ENCODE data around the gene ZBTB7C. TPM values are rescaled to one million over a fixed set of nuclear protein-coding genes. Genes with fewer than 3 reads are reported as not detected.

ZBTB7C gene
- total and polyA plus RNA-seq, 10 of the 15 experiments (the other 5 are each of a cell fraction or from before 2014, with no cell fraction given): under 0.01 to 0.08 (median 0.01) TPM; not detected in 7

DNA sequence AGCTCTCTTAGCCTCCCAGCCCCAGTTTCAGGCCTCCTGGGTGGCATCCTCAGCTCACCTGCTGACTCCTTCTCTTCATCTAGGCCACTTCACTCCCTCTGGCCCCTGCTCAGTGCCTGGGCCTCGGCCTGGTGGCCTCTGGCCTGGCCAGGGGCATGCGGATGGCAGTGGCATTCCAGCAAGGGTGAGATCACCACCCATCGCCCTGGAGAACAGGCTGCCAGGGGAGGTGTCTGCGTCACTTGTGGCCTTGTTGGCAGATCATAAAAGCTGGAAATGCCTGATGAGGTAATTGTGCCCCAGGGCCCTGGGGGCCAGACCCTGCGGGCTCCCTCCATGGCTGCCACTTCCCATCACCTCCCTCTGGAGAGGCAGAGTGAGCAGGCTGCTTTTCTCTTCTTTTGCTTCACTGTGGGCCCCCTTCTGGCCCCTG is 406.2 kb downstream of the ZBTB7C start:
- no peaks in the 10 kb centered on the region for H3K36me3 ChIP-seq (ENCODE audit: control insufficient read depth in 2 of 2, insufficient read depth in 2 of 2, low read length in 1 of 2)
- H3K9me3 ChIP-seq (replicated peaks; ENCODE audit: control insufficient read depth, insufficient read depth, low read length): no peaks in the 10 kb centered on the region
- CTCF ChIA-PET: interaction anchor here (2.4 kb wide), 1 partner anchor 228 kb away, joined by 5 read pairs; no protein-coding TSS in a partner anchor
- H3K9ac ChIP-seq (ENCODE audit: control insufficient read depth, insufficient read depth, low read length): no peak overlapping the region
- no peak overlapping the region for H3K4me3 ChIP-seq
- H3K27me3 ChIP-seq (replicated peaks in 1 of 2; ENCODE audit: control insufficient read depth in 2 of 2, insufficient read depth in 2 of 2, low read length in 1 of 2): peaks cover 4 to 6% of the 10 kb centered on the region in 2 experiments; a peak in 3 of 4 replicates
- H2AFZ ChIP-seq (ENCODE audit: control insufficient read depth, low read depth, low read length): no peak overlapping the region
- no peak overlapping the region for H3K27ac ChIP-seq (ENCODE audit: control insufficient read depth, insufficient read depth)
- no peak for DNase-seq (ENCODE audit: low read depth, low spot score)
- RAD21 ChIA-PET (ENCODE audit: unreplicated experiment): no interaction called here
- no peaks in the 10 kb centered on the region for H4K20me1 ChIP-seq (ENCODE audit: control insufficient read depth, insufficient read depth)
- 33% methylated on average over 5 of the region's 5 CpGs for WGBS (ENCODE audit: insufficient coverage, insufficient replicate concordance, low lambda C conversion rate, missing lambda C conversion rate)
- intact Hi-C loops (cut with micrococcal nuclease; ENCODE audit: unreplicated experiment) (no loop called here), in situ Hi-C loops (cut with MboI) (no loop called here)
- H3K79me2 ChIP-seq (ENCODE audit: control insufficient read depth, insufficient read depth, low read length): no peaks in the 10 kb centered on the region
- SMC1A ChIA-PET (ENCODE audit: uncharacterized antibody, unreplicated experiment): interaction anchor here (1.3 kb wide), 1 partner anchor 231 kb away, joined by 5 read pairs; no protein-coding TSS in a partner anchor
- TF ChIP-seq, protein P1, sequence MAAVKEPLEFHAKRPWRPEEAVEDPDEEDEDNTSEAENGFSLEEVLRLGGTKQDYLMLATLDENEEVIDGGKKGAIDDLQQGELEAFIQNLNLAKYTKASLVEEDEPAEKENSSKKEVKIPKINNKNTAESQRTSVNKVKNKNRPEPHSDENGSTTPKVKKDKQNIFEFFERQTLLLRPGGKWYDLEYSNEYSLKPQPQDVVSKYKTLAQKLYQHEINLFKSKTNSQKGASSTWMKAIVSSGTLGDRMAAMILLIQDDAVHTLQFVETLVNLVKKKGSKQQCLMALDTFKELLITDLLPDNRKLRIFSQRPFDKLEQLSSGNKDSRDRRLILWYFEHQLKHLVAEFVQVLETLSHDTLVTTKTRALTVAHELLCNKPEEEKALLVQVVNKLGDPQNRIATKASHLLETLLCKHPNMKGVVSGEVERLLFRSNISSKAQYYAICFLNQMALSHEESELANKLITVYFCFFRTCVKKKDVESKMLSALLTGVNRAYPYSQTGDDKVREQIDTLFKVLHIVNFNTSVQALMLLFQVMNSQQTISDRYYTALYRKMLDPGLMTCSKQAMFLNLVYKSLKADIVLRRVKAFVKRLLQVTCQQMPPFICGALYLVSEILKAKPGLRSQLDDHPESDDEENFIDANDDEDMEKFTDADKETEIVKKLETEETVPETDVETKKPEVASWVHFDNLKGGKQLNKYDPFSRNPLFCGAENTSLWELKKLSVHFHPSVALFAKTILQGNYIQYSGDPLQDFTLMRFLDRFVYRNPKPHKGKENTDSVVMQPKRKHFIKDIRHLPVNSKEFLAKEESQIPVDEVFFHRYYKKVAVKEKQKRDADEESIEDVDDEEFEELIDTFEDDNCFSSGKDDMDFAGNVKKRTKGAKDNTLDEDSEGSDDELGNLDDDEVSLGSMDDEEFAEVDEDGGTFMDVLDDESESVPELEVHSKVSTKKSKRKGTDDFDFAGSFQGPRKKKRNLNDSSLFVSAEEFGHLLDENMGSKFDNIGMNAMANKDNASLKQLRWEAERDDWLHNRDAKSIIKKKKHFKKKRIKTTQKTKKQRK (IDR thresholded peaks at IDR 0.05; ENCODE audit: low read depth, low read length): no peak
- TF ChIP-seq RCOR1 (conservative IDR thresholded peaks at IDR 0.05; ENCODE audit: low read depth, low read length) (no peak), IKZF2 (IDR thresholded peaks at IDR 0.05) (no peak), ZNF274 (IDR thresholded peaks at IDR 0.05; ENCODE audit: insufficient read depth, insufficient read length) (no peak), BACH1 (IDR thresholded peaks at IDR 0.05; ENCODE audit: borderline replicate concordance) (no peak), BCL11A (IDR thresholded peaks at IDR 0.05; ENCODE audit: low read depth, low read length) (no peak), IRF4 (IDR thresholded peaks at IDR 0.05; ENCODE audit: low read depth, low read length) (no peak), ZSCAN29 (IDR thresholded peaks at IDR 0.05) (no peak), SMAD1 (IDR thresholded peaks at IDR 0.05; ENCODE audit: low read depth, partially characterized antibody) (no peak), ETV6 (conservative IDR thresholded peaks at IDR 0.05 in 1 of 2, IDR thresholded peaks at IDR 0.05 in 1 of 2; ENCODE audit: borderline replicate concordance in 1 of 2, low read depth in 1 of 2) (no peak), NR2F1 (conservative IDR thresholded peaks at IDR 0.05) (no peak), CHD2 (IDR thresholded peaks at IDR 0.05; ENCODE audit: borderline replicate concordance, low read depth, low read length) (no peak), MYB (IDR thresholded peaks at IDR 0.05; ENCODE audit: borderline replicate concordance, low read depth, low read length) (no peak), NFYA (IDR thresholded peaks at IDR 0.05; ENCODE audit: borderline replicate concordance, low read depth, low read length) (no peak), SIN3A (IDR thresholded peaks at IDR 0.05; ENCODE audit: low read depth, low read length) (no peak)
- no peak overlapping the region for H3K4me2 ChIP-seq (ENCODE audit: control insufficient read depth, insufficient read depth)
- POLR2A ChIA-PET: no interaction called here
- no peak for FAIRE-seq
- no TSS peak for BruUV-seq (replicated peaks)
- ATAC-seq: no peak
- H3K4me1 ChIP-seq (ENCODE audit: control insufficient read depth, insufficient read depth, low read length): no peaks in the 10 kb centered on the region

Measured in GM12878 (cell line).